HG03280 (cell line): ENCODE data around the gene PDZRN3.

Experiments
- ATAC-seq: cut with Tn5 transposase; IDR thresholded peaks from one replicate; pipeline ENCODE4 v1.9.1; 2021; ENCODE audit warnings: mild to moderate bottlenecking, moderate library complexity; ENCODE audit not compliant: unreplicated experiment

Gene PDZRN3

GRCh38 chr3:73353649-73354217, 271.0 kb downstream of the PDZRN3 start:
- no peak for ATAC-seq

DNA sequence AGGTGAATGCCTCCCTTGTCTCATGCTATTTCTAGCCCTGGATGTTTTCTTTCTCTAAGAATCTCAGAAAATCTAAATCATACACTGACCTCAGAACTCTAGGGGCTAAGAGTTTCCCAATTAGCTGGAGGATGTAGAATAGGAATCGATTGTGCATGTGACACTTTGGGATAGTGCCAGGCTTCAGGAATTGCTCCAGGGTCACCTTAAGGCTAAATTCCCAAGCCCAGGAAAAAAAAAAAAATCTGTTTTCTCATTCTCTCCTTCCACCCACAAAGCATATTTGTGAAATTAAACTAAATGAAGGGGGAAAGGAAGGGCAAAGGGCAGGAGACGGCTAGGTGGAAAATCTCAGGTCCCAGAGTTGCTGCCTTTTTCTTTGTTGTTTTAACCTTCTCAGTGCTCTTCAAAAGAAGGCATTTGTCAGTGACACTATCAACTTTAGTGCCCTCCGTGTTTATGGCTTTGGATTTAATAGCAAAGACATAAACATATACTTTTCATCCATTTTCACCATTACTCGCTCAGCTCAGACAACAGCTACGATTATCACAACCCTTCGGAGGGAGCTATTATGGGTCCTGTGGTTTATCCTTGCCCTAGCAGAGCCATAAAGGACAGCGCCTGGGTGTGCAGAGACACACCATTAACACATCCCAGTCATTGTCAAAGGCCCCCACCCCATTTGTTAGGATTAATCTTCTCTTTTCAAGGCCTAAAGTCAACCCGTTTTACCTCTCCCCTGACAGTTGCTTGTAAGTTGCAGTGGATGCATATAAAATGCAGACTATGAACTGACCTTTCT, 271.7 kb downstream of the PDZRN3 start:
- no peak for ATAC-seq

DNA sequence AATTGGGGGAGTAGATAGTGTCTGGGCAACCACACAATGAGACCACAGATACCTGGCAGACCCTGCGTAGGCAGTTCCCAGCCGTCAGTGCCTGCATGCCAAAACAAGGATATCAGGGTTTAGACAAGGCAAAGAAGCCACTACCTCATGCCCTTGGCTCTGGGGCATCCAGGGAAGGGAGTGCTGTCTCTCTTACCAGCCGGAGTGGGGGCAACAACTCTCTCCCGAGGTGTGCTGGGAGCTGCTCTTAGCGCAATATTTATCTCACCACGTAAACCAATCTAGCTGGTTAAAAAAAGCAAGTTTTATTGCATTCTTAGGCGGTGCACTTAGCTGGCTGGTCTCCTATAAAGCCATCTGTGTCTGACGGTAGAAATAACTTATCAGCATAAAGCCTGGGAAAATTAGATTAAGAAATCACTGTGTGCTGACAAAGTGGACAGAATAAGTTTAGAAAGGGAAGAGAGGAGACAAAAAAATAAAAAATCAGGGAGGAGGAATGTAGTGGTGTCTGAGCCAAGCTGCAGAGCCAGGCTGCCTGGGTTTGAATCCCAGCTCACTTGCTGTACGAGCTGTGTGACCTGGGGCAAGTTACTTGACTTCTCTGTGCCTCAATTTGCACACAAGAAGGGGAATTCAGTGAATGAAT, 273.2 kb downstream of the PDZRN3 start:
- ATAC-seq: no peak

DNA sequence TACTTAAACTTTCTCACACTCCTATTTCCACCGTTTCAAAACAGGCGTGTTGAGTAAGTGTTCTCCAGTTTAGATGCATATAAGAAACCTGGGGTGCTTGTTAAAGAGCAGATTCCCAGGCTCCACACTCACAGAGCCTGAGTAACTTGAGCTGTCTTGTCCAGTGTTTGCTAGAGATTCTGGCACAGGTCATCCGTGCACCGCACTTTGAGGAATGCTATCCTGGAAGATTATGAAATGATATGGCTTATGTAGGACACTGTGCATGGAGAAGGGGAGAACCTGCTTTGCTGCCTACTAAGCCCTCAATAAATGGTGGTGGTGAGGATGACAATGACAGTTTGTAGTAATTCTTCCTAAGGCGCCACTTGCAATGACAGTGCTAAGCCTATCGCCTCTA, 273.7 kb downstream of the PDZRN3 start:
- ATAC-seq: no peak

DNA sequence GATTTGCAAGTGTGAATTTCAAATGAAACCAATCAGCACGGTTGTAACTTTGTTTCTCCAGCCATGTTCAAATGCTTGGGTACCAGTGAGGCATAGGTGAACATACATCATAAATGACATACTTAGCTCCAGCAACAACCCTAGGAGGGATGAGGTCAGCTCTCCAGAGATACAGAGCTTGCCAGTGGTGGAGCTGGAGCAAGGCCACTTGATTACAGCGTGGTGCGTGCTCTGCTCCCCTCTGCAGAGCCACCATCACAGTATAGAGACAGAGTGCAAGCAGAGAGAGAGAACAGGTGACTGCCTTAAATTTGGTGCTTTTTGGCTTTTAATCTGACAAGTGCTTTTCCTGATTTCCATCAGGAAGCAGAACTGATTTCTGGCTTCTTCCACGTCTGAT, 275.1 kb downstream of the PDZRN3 start:
- no peak for ATAC-seq

GRCh38 chr3:73342077-73342476, 282.7 kb downstream of the PDZRN3 start:
- no peak for ATAC-seq

DNA sequence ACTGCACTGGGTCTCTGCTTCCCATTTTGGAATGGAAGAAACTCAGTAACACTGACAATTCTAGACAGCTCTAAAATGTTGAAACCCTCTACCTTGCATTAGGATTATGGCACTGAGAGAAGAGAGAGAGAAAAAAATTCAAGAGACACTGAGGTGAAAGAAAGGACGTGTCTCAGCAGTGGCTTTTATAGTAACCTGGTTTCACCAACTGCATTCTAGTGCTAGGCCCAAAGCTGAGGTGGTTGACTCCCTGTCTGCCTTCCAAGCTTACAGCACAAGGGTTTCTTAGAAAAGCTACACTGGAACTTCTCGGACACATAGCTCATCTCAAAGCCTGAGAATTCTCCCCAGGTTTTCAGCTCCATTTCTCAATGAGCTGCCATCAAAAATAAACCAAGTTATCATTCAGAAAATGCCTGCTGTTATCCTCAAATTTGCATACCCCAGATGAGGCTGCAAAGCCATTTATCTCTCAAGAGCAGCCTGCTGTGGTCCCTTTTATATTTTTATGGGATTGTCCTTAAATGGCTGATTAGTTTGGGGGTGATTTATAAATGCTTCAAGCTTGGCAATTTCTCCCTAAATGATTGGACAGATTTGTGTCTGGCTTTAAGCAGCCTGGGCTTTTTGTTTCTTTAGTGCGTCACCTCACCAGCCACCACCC, 283.3 kb downstream of the PDZRN3 start:
- ATAC-seq: no peak

DNA sequence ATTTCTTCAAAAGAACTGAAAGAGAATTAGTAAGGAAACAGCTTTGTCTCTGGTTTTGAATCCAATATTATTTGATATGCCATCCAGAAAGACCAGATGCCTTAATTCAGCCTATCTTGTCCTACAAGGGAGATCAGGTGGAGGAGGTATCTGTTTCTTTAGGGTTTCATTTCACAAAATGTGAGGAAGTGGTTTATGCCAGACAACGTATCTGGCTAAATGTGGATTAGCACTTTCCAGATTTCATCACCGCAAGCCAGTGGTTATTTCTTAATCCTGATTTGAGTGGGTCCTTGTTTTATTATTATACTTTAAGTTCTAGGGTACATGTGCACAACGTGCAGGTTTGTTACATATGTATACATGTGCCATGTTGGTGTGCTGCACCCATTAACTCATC, 292.2 kb downstream of the PDZRN3 start:
- ATAC-seq: no peak
